ENCODE data around the gene SORBS2. TPM values are rescaled to one million over a fixed set of nuclear protein-coding genes. Genes with fewer than 3 reads are reported as not detected.
A peak's percentile ranks its signal among the peaks of the same experiment; 100 is the strongest.

SORBS2 gene
- total and polyA plus RNA-seq, 2 of the 8 experiments (the other 6 are each of a cell fraction or from before 2014, with no cell fraction given), result 73.0 to 87.1 TPM

GRCh38 chr4:185838104-185838452, 26.1 kb upstream of the SORBS2 start:
- H3K4me1 ChIP-seq (replicated peaks in 1 of 4; ENCODE audit: control insufficient read depth in 3 of 4, insufficient read depth in 4 of 4, low read length in 3 of 4), result peaks cover 23 to 35% (median 30%) of the 10 kb centered on the region in 4 experiments
- H3K4me3 ChIP-seq (ENCODE audit: extremely low read depth in 1 of 4, insufficient read depth in 2 of 4, low read depth in 3 of 4, low read length in 4 of 4), result peak overlapping the region in 1 of 4 experiments; percentile 14; a peak in 1 of 8 replicates
- peak overlapping the region; percentile 40 to 54; a peak in 3 of 4 replicates for H3K4me2 ChIP-seq (ENCODE audit: insufficient read depth in 1 of 2, low read depth in 2 of 2, low read length in 2 of 2)
- 0 out of 2 replicates have a peak, but pooled peaks have one; percentile 41 for TF ChIP-seq TAF1 (IDR thresholded peaks at IDR 0.05; ENCODE audit: low read depth, low read length)
- no peak for TF ChIP-seq CHD1 (IDR thresholded peaks at IDR 0.05; ENCODE audit: low read depth, low read length)
- FAIRE-seq (no peak), DNase-seq (ENCODE audit: low read depth in 1 of 2, low spot score in 2 of 2) (peak in 1 of 2 experiments; percentile 72)
- peak overlapping the region; percentile 81; the same call in 1 of the 2 replicates for H4K8ac ChIP-seq (ENCODE audit: extremely low read depth, insufficient read depth, low read length)
- no peak overlapping the region for H2AFZ ChIP-seq (ENCODE audit: low read length)
- POLR2A ChIA-PET (ENCODE audit: partially characterized antibody), result interaction anchor here (1.1 to 3.9 kb wide), 5 partner anchors 8 to 183 kb away, joined by 3 to 23 read pairs (median 4); no protein-coding TSS in a partner anchor
- H3K9ac ChIP-seq (replicated peaks in 1 of 4; ENCODE audit: extremely low read depth in 1 of 4, low read depth in 3 of 4, low read length in 3 of 4), result peak overlapping the region in 2 of 4 experiments; percentile 35 to 65; a peak in 5 of 7 replicates
- peak overlapping the region; percentile 5 for H3K23ac ChIP-seq (ENCODE audit: insufficient read length)
- peak overlapping the region; percentile 75 for H3K56ac ChIP-seq (replicated peaks; ENCODE audit: insufficient read length, low read depth, low read length)
- H2BK15ac ChIP-seq (ENCODE audit: low read length), result peak overlapping the region; percentile 50
- no peaks in the 10 kb centered on the region for H3K27me3 ChIP-seq (replicated peaks in 1 of 4; ENCODE audit: control insufficient read depth in 3 of 4, extremely low read depth in 1 of 4, insufficient read depth in 3 of 4, low read length in 3 of 4)
- H2BK5ac ChIP-seq (ENCODE audit: low read depth, low read length), result peak overlapping the region; percentile 100
- peak overlapping the region; percentile 99 for H4K91ac ChIP-seq (replicated peaks; ENCODE audit: insufficient read length, low read length)
- H3K27ac ChIP-seq (ENCODE audit: low read depth, low read length), result peak overlapping the region; percentile 93
- peak overlapping the region; percentile 82 for H2BK20ac ChIP-seq (ENCODE audit: low read length)
- 28% methylated on average over 8 of the region's 8 CpGs; no CpG with 5 or more reads in 1 of the 2 experiments for WGBS, 2 experiments (ENCODE audit: extremely low coverage in 1 of 2, insufficient coverage in 1 of 2, insufficient read length in 1 of 2, insufficient replicate concordance in 2 of 2, low coverage in 1 of 2, low lambda C conversion rate in 2 of 2, missing lambda C conversion rate in 1 of 2)
- peak overlapping the region; percentile 100 for H2BK12ac ChIP-seq (ENCODE audit: low read depth, low read length)
- H3K79me2 ChIP-seq (ENCODE audit: control insufficient read depth in 1 of 2, insufficient read depth in 2 of 2, low read length in 2 of 2), result no peaks in the 10 kb centered on the region
- peak overlapping the region; percentile 62 for H3K4ac ChIP-seq (replicated peaks; ENCODE audit: insufficient read length, low read depth, low read length)
- H3K9me3 ChIP-seq (ENCODE audit: insufficient read depth in 2 of 2, low read depth in 1 of 2, low read length in 1 of 2), result no peaks in the 10 kb centered on the region
- peak overlapping the region; percentile 100 for H2AK5ac ChIP-seq (ENCODE audit: low read depth, low read length)
- peak overlapping the region; percentile 100 for H3K18ac ChIP-seq (ENCODE audit: extremely low read depth, low read length)
- H4K20me1 ChIP-seq (replicated peaks in 1 of 2; ENCODE audit: control insufficient read depth in 1 of 2, insufficient read depth in 2 of 2, low read length in 2 of 2), result no peaks in the 10 kb centered on the region
- H2BK120ac ChIP-seq (replicated peaks; ENCODE audit: low read depth, low read length), result peak overlapping the region; percentile 95
- H3K23me2 ChIP-seq (ENCODE audit: low read depth, low read length), result 0 out of 2 replicates have a peak, but pooled peaks cover 6% of the 10 kb centered on the region
- H4K5ac ChIP-seq (ENCODE audit: insufficient read length, low read depth, low read length), result peak overlapping the region; percentile 64
- CTCF ChIA-PET (ENCODE audit: partially characterized antibody), result interaction anchor here (0.7 to 1.8 kb wide), 3 partner anchors 15 to 183 kb away, joined by 3 to 5 read pairs (median 3); no protein-coding TSS in a partner anchor
- H3K79me1 ChIP-seq (ENCODE audit: low read depth, low read length), result no peaks in the 10 kb centered on the region
- H3K14ac ChIP-seq (ENCODE audit: insufficient read length), result no peak overlapping the region
- no peaks in the 10 kb centered on the region for H3K36me3 ChIP-seq (ENCODE audit: control insufficient read depth in 2 of 4, insufficient read depth in 4 of 4, low read length in 3 of 4)
